IMR-90 (cell line): ENCODE results near the gene SUGCT. TPM values are rescaled to one million over a fixed set of nuclear protein-coding genes. Genes with fewer than 3 reads are reported as not detected.
A peak's percentile ranks its signal among the peaks of the same experiment; 100 is the strongest.

Experiments
- ATAC-seq: fragments of 200-7000 bp; cut with Tn5 transposase; 2 replicates; pipeline ENCODE4 v1.9.1; 2020; ENCODE audit warnings: low read depth, mild to moderate bottlenecking, moderate library complexity
- BruUV-seq: library from RNA; stranded (reverse); fragments of 400-500 nt; replicated peaks from 2 replicates; lab custom pipeline; 2021; lab: Mats Ljungman, UMichigan
- CTCF ChIA-PET: fragments of 300-600 bp; formaldehyde crosslinking; extraction: SDS; loops from one replicate; lab custom pipeline; 2021; ENCODE audit warnings: antibody characterized with exemption; lab: Yijun Ruan, JAX
- POLR2A ChIA-PET: fragments of 300-600 bp; sonication (Branson Sonifier 250); formaldehyde crosslinking; loops from one replicate; lab custom pipeline; 2022; ENCODE audit warnings: antibody characterized with exemption; ENCODE audit not compliant: unreplicated experiment; lab: Charles Lee
- DNase-seq: peaks from one replicate; pipeline ENCODE4 v3.0.0; 2013
- H2AFZ ChIP-seq: replicated peaks from 2 replicates; pipeline ENCODE3; 2013; ENCODE audit warnings: low read length, mild to moderate bottlenecking; ENCODE audit not compliant: poor library complexity
- H2AK5ac ChIP-seq: 2 replicates; pipeline ENCODE4 v1.6.1; 2013; ENCODE audit warnings: low read depth, low read length, inconsistent platforms
- H2AK9ac ChIP-seq: replicated peaks from 2 replicates; pipeline ENCODE3; 2013; ENCODE audit warnings: mild to moderate bottlenecking, low read depth, low read length, moderate library complexity; ENCODE audit not compliant: poor library complexity
- H2BK120ac ChIP-seq: 2 replicates; pipeline ENCODE4 v1.6.1; 2013; ENCODE audit warnings: low read depth, low read length, inconsistent platforms
- H2BK15ac ChIP-seq: 3 replicates; pipeline ENCODE4 v1.6.1; 2013; ENCODE audit warnings: low read depth, low read length, inconsistent platforms
- H2BK20ac ChIP-seq: 2 replicates; pipeline ENCODE4 v1.6.1; 2013; ENCODE audit warnings: low read depth, mild to moderate bottlenecking, inconsistent platforms, low read length, moderate library complexity
- H2BK5ac ChIP-seq: 2 replicates; pipeline ENCODE4 v1.6.1; 2013; ENCODE audit warnings: mild to moderate bottlenecking, low read depth, low read length, inconsistent platforms; ENCODE audit not compliant: poor library complexity, severe bottlenecking
- H3K14ac ChIP-seq: replicated peaks from 2 replicates; pipeline ENCODE4 v1.6.1; 2013; ENCODE audit warnings: low read depth, low read length, inconsistent platforms
- H3K18ac ChIP-seq: 2 replicates; pipeline ENCODE4 v1.6.1; 2013; ENCODE audit warnings: low read depth, low read length, control low read depth
- H3K23ac ChIP-seq: 2 replicates; pipeline ENCODE4 v1.6.1; 2013; ENCODE audit warnings: low read depth, low read length, inconsistent platforms
- H3K27ac ChIP-seq: 2 replicates; pipeline ENCODE4 v1.5.1; 2013; ENCODE audit warnings: mild to moderate bottlenecking, control low read depth, low read length; ENCODE audit not compliant: insufficient read depth
- H3K27me3 ChIP-seq: 2 replicates; pipeline ENCODE4 v1.6.1; 2013; ENCODE audit warnings: low read length; ENCODE audit not compliant: control insufficient read depth, insufficient read depth
- H3K36me3 ChIP-seq: 2 replicates; pipeline ENCODE4 v1.6.1; 2013; ENCODE audit warnings: low read length, mixed read lengths; ENCODE audit not compliant: control insufficient read depth, insufficient read depth
- H3K4ac ChIP-seq: 2 replicates; pipeline ENCODE4 v1.6.1; 2013; ENCODE audit warnings: low read depth, low read length, inconsistent platforms
- H3K4me1 ChIP-seq: 2 replicates; pipeline ENCODE4 v1.6.1; 2013; ENCODE audit warnings: low read length, mixed read lengths; ENCODE audit not compliant: control insufficient read depth, insufficient read depth
- H3K4me2 ChIP-seq: 2 replicates; pipeline ENCODE4 v1.6.1; 2013; ENCODE audit warnings: low read depth, mild to moderate bottlenecking, control low read depth, low read length, moderate library complexity
- H3K4me3 ChIP-seq: 2 replicates; pipeline ENCODE4 v1.5.1; 2013; ENCODE audit warnings: low read depth, mild to moderate bottlenecking, control low read depth, low read length, moderate library complexity; ENCODE audit not compliant: insufficient read depth
- H3K56ac ChIP-seq: 2 replicates; pipeline ENCODE4 v1.6.1; 2013; ENCODE audit warnings: low read length, inconsistent platforms; ENCODE audit not compliant: insufficient read depth; ENCODE audit errors: extremely low read depth
- H3K79me1 ChIP-seq, 2 experiments: 2 replicates each; pipeline ENCODE4 v1.6.1; 2013; ENCODE audit warnings: low read length in 2 of 2, inconsistent platforms in 1 of 2, low read depth in 1 of 2
- H3K9ac ChIP-seq: 2 replicates; pipeline ENCODE4 v1.6.1; 2013; ENCODE audit warnings: low read depth, low read length, control low read depth
- H3K9me1 ChIP-seq: 2 replicates; pipeline ENCODE4 v1.6.1; 2013; ENCODE audit warnings: low read length, inconsistent platforms; ENCODE audit not compliant: insufficient read depth
- H3K9me3 ChIP-seq: 2 replicates; pipeline ENCODE4 v1.6.1; 2013; ENCODE audit warnings: low read length; ENCODE audit not compliant: control insufficient read depth, insufficient read depth
- H4K20me1 ChIP-seq: 2 replicates; pipeline ENCODE4 v1.6.1; 2013; ENCODE audit warnings: low read length, inconsistent platforms; ENCODE audit not compliant: insufficient read depth
- H4K5ac ChIP-seq: 2 replicates; pipeline ENCODE4 v1.6.1; 2013; ENCODE audit warnings: mild to moderate bottlenecking, low read depth, low read length, control low read depth
- H4K8ac ChIP-seq, 2 experiments: 2 replicates each; pipeline ENCODE4 v1.6.1; 2013; ENCODE audit warnings: low read depth in 2 of 2, low read length in 2 of 2, control low read depth in 1 of 2, inconsistent platforms in 1 of 2
- H4K91ac ChIP-seq: 2 replicates; pipeline ENCODE4 v1.6.1; 2013; ENCODE audit warnings: low read depth, low read length, inconsistent platforms; ENCODE audit not compliant: insufficient read depth
- BHLHE40 ChIP-seq: fragments of 150-350 bp; IDR thresholded peaks from 2 replicates; pipeline ENCODE4 v1.6.1; 2016; ENCODE audit warnings: mild to moderate bottlenecking, low read depth, low read length
- CEBPB ChIP-seq: IDR thresholded peaks from 2 replicates; pipeline ENCODE4 v1.6.1; 2012; ENCODE audit warnings: low read depth, low read length, improper control_type of control experiment
- CHD1 ChIP-seq: IDR thresholded peaks from 2 replicates; pipeline ENCODE4 v1.6.1; 2012; ENCODE audit warnings: low read depth, low read length, improper control_type of control experiment
- CTCF ChIP-seq: conservative IDR thresholded peaks from 2 replicates; pipeline ENCODE4 v1.5.1; 2012; ENCODE audit warnings: mild to moderate bottlenecking, low read depth, low read length, improper control_type of control experiment
- ELK1 ChIP-seq: fragments of 150-350 bp; IDR thresholded peaks from 2 replicates; pipeline ENCODE4 v1.6.1; 2016; ENCODE audit warnings: low read depth, mild to moderate bottlenecking, low read length, moderate library complexity, borderline replicate concordance
- FOS ChIP-seq: fragments of 150-350 bp; IDR thresholded peaks from 2 replicates; pipeline ENCODE4 v1.6.1; 2016; ENCODE audit warnings: low read depth, low read length
- MAFK ChIP-seq: IDR thresholded peaks from 2 replicates; pipeline ENCODE4 v1.6.1; 2012; ENCODE audit warnings: low read depth, low read length, improper control_type of control experiment
- MAZ ChIP-seq: IDR thresholded peaks from 2 replicates; pipeline ENCODE4 v1.6.1; 2012; ENCODE audit warnings: low read depth, mild to moderate bottlenecking, low read length, improper control_type of control experiment, moderate library complexity, borderline replicate concordance
- MXI1 ChIP-seq: IDR thresholded peaks from 2 replicates; pipeline ENCODE4 v1.6.1; 2012; ENCODE audit warnings: low read depth, mild to moderate bottlenecking, low read length, moderate library complexity, borderline replicate concordance
- NFE2L2 ChIP-seq: fragments of 150-350 bp; IDR thresholded peaks from 2 replicates; pipeline ENCODE4 v1.6.1; 2016; ENCODE audit warnings: low read depth, mild to moderate bottlenecking, low read length
- POLR2A ChIP-seq: IDR thresholded peaks from 2 replicates; pipeline ENCODE4 v1.6.1; 2012; ENCODE audit warnings: mild to moderate bottlenecking, low read depth, low read length
- RAD21 ChIP-seq: IDR thresholded peaks from 2 replicates; pipeline ENCODE4 v1.6.1; 2012; ENCODE audit warnings: low read length, improper control_type of control experiment
- RCOR1 ChIP-seq: IDR thresholded peaks from 2 replicates; pipeline ENCODE4 v1.6.1; 2012; ENCODE audit warnings: mild to moderate bottlenecking, low read length, improper control_type of control experiment; ENCODE audit not compliant: insufficient replicate concordance
- RFX5 ChIP-seq: IDR thresholded peaks from 2 replicates; pipeline ENCODE4 v1.8.0; 2012; ENCODE audit warnings: low read depth, mild to moderate bottlenecking, low read length, moderate library complexity
- SMC3 ChIP-seq: fragments of 150-350 bp; IDR thresholded peaks from 2 replicates; pipeline ENCODE4 v1.6.1; 2016; ENCODE audit warnings: low read depth, mild to moderate bottlenecking, antibody characterized with exemption, low read length, moderate library complexity
- dilution Hi-C: fragments of 300-500 bp; cut with HindIII; formaldehyde crosslinking; loops from one replicate; pipeline ENCODE4 v1.14.3; 2018; ENCODE audit warnings: low sequenced_read_pairs; ENCODE audit not compliant: unreplicated experiment
- in situ Hi-C: fragments of 300-500 bp; cut with MboI; formaldehyde crosslinking; loops from 3 replicates; pipeline ENCODE4 v1.14.3; 2019; ENCODE audit warnings: low sequenced_read_pairs, inconsistent platforms, mixed read lengths
- intact Hi-C: fragments of 100-400 bp; cut with micrococcal nuclease; formaldehyde crosslinking; loops from 2 replicates; pipeline ENCODE4 v1.10.0; 2022
- polyA plus RNA-seq, 3 experiments: library from polyadenylated mRNA; depleted of rRNA; stranded (reverse); fragments of >200 nt; gene quantifications; 2 replicates each; pipeline ENCODE4 v1.2.3, GENCODE V29; 2012; ENCODE audit warnings: low replicate concordance in 1 of 3
- total RNA-seq: library from RNA; depleted of rRNA; stranded (reverse); fragments of >200 nt; gene quantifications from 2 replicates; pipeline ENCODE4 v1.2.3, GENCODE V29; 2012
- TF ChIP-seq, protein P1 (sequence below): fragments of 150-350 bp; IDR thresholded peaks from 2 replicates; pipeline ENCODE4 v1.6.1; 2017; ENCODE audit warnings: mild to moderate bottlenecking, antibody characterized with exemption, low read length, low read depth

The SUGCT gene
- total and polyA plus RNA-seq, 2 of the 4 experiments (the other 2 are of a cell fraction): 5.9 to 8.3 TPM

GRCh38 chr7:40805361-40805760 is 670.6 kb downstream of the SUGCT start:
- Histone ChIP-seq H4K5ac (peak overlapping the region; percentile 92; the same call in 1 of the 2 replicates), H3K56ac (no peak overlapping the region), H3K23ac (peak overlapping the region; percentile 77; the same call in 1 of the 2 replicates), H3K36me3 (no peaks in the 10 kb centered on the region), H3K27ac (no peak overlapping the region), H2BK120ac (peak overlapping the region; percentile 87), H4K8ac (peak overlapping the region in 1 of 2 experiments; percentile 84; a peak in 1 of 4 replicates), H3K18ac (peak overlapping the region; percentile 89; the same call in 1 of the 2 replicates), H2BK5ac (peak overlapping the region; percentile 48), H2BK20ac (peak overlapping the region; percentile 92; the same call in 1 of the 2 replicates), H3K27me3 (no peaks in the 10 kb centered on the region), H3K4me3 (no peak overlapping the region), H4K20me1 (no peaks in the 10 kb centered on the region), H3K4ac (peak overlapping the region; percentile 90), H3K14ac (peak overlapping the region; percentile 97), H2AK5ac (peak overlapping the region; percentile 48; the same call in 1 of the 2 replicates), H3K4me1 (peaks cover 12% of the 10 kb centered on the region), H2BK15ac (peak overlapping the region; percentile 84; the same call in 2 of the 3 replicates), H3K9ac (no peak overlapping the region), H3K9me1 (peaks cover 15% of the 10 kb centered on the region), H4K91ac (peak overlapping the region; percentile 54), H3K79me1 (peaks cover 0 to 6% of the 10 kb centered on the region in 2 experiments; a peak in 2 of 4 replicates), H3K4me2 (no peak overlapping the region), H2AFZ (no peak overlapping the region), H3K9me3 (no peaks in the 10 kb centered on the region), H2AK9ac (no peak overlapping the region)
- intact Hi-C loops: no loop called here
- ATAC-seq (no peak), DNase-seq (no peak)
- ChIA-PET CTCF (no interaction called here), POLR2A (no interaction called here)
- no peak for TF ChIP-seq MXI1
- no peak for TF ChIP-seq MAFK
- no peak for TF ChIP-seq SMC3
- TF ChIP-seq CHD1: no peak
- TF ChIP-seq FOS: no peak
- no peak for TF ChIP-seq CEBPB
- no peak for TF ChIP-seq MAZ
- TF ChIP-seq RFX5: no peak
- TF ChIP-seq BHLHE40: no peak
- TF ChIP-seq ELK1: no peak
- TF ChIP-seq CTCF: no peak
- TF ChIP-seq, protein P1, sequence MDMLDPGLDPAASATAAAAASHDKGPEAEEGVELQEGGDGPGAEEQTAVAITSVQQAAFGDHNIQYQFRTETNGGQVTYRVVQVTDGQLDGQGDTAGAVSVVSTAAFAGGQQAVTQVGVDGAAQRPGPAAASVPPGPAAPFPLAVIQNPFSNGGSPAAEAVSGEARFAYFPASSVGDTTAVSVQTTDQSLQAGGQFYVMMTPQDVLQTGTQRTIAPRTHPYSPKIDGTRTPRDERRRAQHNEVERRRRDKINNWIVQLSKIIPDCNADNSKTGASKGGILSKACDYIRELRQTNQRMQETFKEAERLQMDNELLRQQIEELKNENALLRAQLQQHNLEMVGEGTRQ: no peak
- no peak for TF ChIP-seq POLR2A
- no peak for TF ChIP-seq RAD21
- no peak for TF ChIP-seq NFE2L2
- no peak for TF ChIP-seq RCOR1
- in situ Hi-C loops: no loop called here
- BruUV-seq: no TSS peak
- dilution Hi-C loops: no loop called here
